ENCODE measurements around the gene PGLYRP3.

GRCh38 chr1:153293851-153294250, 18.9 kb downstream of the PGLYRP3 start:
- TF ChIP-seq CHD2 (IDR thresholded peaks at IDR 0.05; ENCODE audit: low read depth, low read length) (no peak), ZNF175 (CRISPR knock-in tag; IDR thresholded peaks at IDR 0.05; ENCODE audit: low read depth) (no peak), BACH1 (tag; IDR thresholded peaks at IDR 0.05) (no peak), POLR2A (conservative IDR thresholded peaks at IDR 0.05) (no peak), BRF1 (IDR thresholded peaks at IDR 0.05; ENCODE audit: borderline replicate concordance, extremely low read depth, insufficient read length) (no peak), CHD7 (IDR thresholded peaks at IDR 0.05; ENCODE audit: low read depth, low read length) (no peak), IRF2 (CRISPR knock-in tag; IDR thresholded peaks at IDR 0.05) (no peak), ZNF24 (IDR thresholded peaks at IDR 0.05) (no peak), TARDBP (IDR thresholded peaks at IDR 0.05) (no peak), YY1 (IDR thresholded peaks at IDR 0.05; ENCODE audit: borderline replicate concordance in 1 of 3, control insufficient read depth in 1 of 3, extremely low read depth in 1 of 3, insufficient read depth in 3 of 3, insufficient read length in 1 of 3, insufficient replicate concordance in 2 of 3, low read depth in 1 of 3, low read length in 2 of 3) (no peak), SMC3 (conservative IDR thresholded peaks at IDR 0.05; ENCODE audit: insufficient read depth, low read depth, low read length) (no peak)

All from K562 (cell line).